Naive thymus-derived CD8-positive, alpha-beta T cell (primary cell): ENCODE measurements around the gene VARS2. TPM values are rescaled to one million over a fixed set of nuclear protein-coding genes. Genes with fewer than 3 reads are reported as not detected.

Experiments
- ATAC-seq, 2 donors: fragments of 150-1000 bp; cut with Tn5 transposase in 1 of 2; sonication (Bioruptor Pico), chemical (Tn5 transposase) in 1 of 2; 1 replicate in 1 of 2; 2 replicates in 1 of 2; pipeline ENCODE4 v1.10.0; 2021; ENCODE audit warnings: mild to moderate bottlenecking in 2 of 2, moderate library complexity in 2 of 2
- POLR2A ChIA-PET: fragments of 350-600 bp; sonication (Branson Sonifier 250); formaldehyde crosslinking; loops from one replicate; lab custom pipeline; 2021; ENCODE audit warnings: antibody characterized with exemption; lab: Charles Lee
- DNase-seq, 10 donors: peaks; one replicate each; pipeline versions ENCODE4 v3.0.0 to v3.0.0-alpha.2; 2020 to 2022
- H3K27ac Mint-ChIP-seq, 10 donors: one replicate each; pipeline ENCODE4 v1.8.0; 2020 to 2022; ENCODE audit warnings: mild to moderate bottlenecking in 10 of 10, mixed read lengths in 10 of 10, moderate library complexity in 4 of 10, inconsistent platforms in 1 of 10
- H3K27me3 Mint-ChIP-seq, 5 donors: one replicate each; pipeline ENCODE4 v1.8.0; 2021 to 2022; ENCODE audit warnings: mixed read lengths in 5 of 5
- H3K36me3 Mint-ChIP-seq, 3 donors: one replicate each; pipeline ENCODE4 v1.8.0; 2020 to 2022; ENCODE audit warnings: mixed read lengths in 3 of 3, mild to moderate bottlenecking in 2 of 3, inconsistent platforms in 1 of 3
- H3K4me1 Mint-ChIP-seq, 4 donors: one replicate each; pipeline ENCODE4 v1.8.0; 2021 to 2022; ENCODE audit warnings: mixed read lengths in 4 of 4
- H3K4me3 Mint-ChIP-seq, 10 donors: one replicate each; pipeline ENCODE4 v1.8.0; 2020 to 2022; ENCODE audit warnings: mild to moderate bottlenecking in 10 of 10, mixed read lengths in 10 of 10, moderate library complexity in 6 of 10, inconsistent platforms in 1 of 10
- H3K9me3 Mint-ChIP-seq, 9 donors: one replicate each; pipeline ENCODE4 v1.8.0; 2020 to 2022; ENCODE audit warnings: mixed read lengths in 9 of 9, mild to moderate bottlenecking in 3 of 9, inconsistent platforms in 1 of 9, moderate library complexity in 1 of 9
- polyA plus RNA-seq, 3 donors: library from polyadenylated mRNA; unstranded; fragments of 300-500 nt; fragmentation: Illumina TruSeq; gene quantifications; one replicate each; pipeline ENCODE4 v1.2.3, GENCODE V29; 2021
- total RNA-seq, 8 experiments: library from RNA in 2 of 8; stranded (reverse) in 2 of 8; gene quantifications; one replicate each; pipeline ENCODE4 v1.2.3 and lab custom pipeline; 2021 to 2026

VARS2 gene
- total and polyA plus RNA-seq, 5 experiments from 2014 or later: 14.1 to 53.7 (median 16.3) TPM

DNA sequence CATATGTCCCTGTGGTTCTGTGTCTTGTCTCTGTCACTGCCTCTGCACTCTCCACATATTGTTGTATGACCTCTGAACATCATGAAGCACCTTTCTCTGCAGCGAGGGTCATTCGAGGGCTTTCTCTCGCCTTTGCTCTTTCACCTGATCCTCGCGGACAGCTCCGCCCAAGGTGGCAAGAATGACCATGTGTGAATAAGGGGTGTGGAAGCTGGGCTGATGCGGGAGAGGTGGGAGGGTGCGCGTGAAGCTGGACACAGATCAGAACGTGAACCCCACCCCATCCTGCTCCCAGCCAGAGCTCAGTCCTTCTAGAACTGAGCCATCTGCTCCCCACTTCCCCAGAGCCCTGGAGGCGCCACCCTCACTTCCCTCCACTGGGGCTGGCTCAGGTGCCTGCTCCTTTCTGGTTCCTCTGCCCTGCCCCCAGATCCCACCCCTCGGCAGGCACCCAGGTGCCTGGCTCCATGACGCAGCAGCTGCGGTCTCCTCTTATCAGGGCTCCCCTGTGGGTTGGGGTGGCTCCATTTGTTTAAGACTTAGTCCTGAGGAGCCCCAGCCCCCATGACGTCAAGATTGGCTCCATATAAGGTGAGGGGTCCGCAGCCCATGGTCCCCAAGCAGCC lies 26.4 kb downstream of the VARS2 start, which contains the start of gene MUCL3:
TSS of gene MUCL3 (plus strand) at position 613 of the 626 bp plus-strand sequence. CDS start 27 bp downstream, outside the sequence.
- DNase-seq (no peak), ATAC-seq (no peak)
- Mint-ChIP-seq H3K27ac (peak within 1 kb of the TSS in 1 of 10 donors; percentile 41), H3K27me3 (peaks cover 25 to 63% (median 43%) of the 10 kb centered on the region in 5 donors), H3K36me3 (no peaks in the 10 kb centered on the region), H3K9me3 (no peaks in the 10 kb centered on the region), H3K4me3 (no peak within 1 kb of the TSS), H3K4me1 (peaks cover 0 to 11% (median 5%) of the 10 kb centered on the region in 4 donors)
- POLR2A ChIA-PET: no interaction called here

DNA sequence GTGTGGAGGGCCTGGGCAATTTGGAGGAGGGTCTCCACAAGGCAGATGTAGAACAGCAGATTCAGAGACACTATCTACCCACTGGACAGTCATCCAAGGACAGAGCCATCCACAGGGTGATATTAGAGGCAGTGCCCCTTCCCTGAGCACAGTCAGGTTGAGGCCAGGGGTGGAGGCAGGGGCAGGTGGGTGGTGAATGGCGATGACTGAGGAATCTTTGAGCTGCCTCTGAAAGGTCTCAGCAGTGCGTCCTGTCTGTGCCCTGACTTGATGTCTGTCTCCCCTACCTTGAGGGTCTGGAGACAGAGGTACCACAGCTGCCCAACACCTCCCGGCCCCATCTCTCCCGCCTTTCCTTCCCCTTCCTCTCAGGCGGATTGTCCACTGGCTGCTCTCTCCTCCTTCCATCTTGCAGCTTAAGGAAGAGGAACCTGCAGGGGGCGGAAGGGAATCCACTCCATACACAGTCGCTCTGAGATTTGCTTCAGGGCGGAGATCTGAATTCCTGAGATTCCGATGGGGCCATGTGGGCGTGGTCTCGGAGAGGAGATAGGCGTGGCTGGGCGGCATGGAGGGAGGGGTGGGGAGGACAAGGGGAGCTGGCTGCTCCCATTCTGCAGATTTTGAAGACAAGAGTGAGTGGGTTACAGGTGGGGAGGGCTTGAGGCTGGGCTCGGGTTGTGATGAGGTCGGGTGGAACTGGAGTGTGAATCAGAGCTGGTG lies 28.5 kb downstream of the VARS2 start:
- DNase-seq: no peak
- Mint-ChIP-seq H3K36me3 (peaks cover 0 to 2% (median 0%) of the 10 kb centered on the region in 3 donors), H3K27me3 (peaks cover 25 to 64% (median 50%) of the 10 kb centered on the region in 5 donors)

GRCh38 chr6:30944051-30944450 lies 30.0 kb downstream of the VARS2 start:
- H3K9me3 Mint-ChIP-seq: peaks cover 0 to 4% (median 0%) of the 10 kb centered on the region in 9 donors
- peaks cover 27 to 79% (median 55%) of the 10 kb centered on the region in 5 donors for H3K27me3 Mint-ChIP-seq
- no peak overlapping the region for H3K4me3 Mint-ChIP-seq
- H3K36me3 Mint-ChIP-seq: peaks cover 0 to 4% (median 2%) of the 10 kb centered on the region in 3 donors
- no peak for DNase-seq
- peaks cover 0 to 11% (median 5%) of the 10 kb centered on the region in 4 donors for H3K4me1 Mint-ChIP-seq
- no peak for ATAC-seq
- POLR2A ChIA-PET: interaction anchor here (0.6 kb wide), 1 partner anchor 410 kb away, joined by 3 read pairs; no protein-coding TSS in a partner anchor
- H3K27ac Mint-ChIP-seq: peak overlapping the region in 1 of 10 donors; percentile 70

More for the DNA sequence above, 28.5 kb downstream of the VARS2 start:
- Mint-ChIP-seq H3K9me3 (no peaks in the 10 kb centered on the region), H3K27ac (peak overlapping the region in 1 of 10 donors; percentile 72), H3K4me3 (no peak overlapping the region), H3K4me1 (peaks cover 0 to 11% (median 5%) of the 10 kb centered on the region in 4 donors)
- POLR2A ChIA-PET: no interaction called here
- no peak for ATAC-seq

- DNase-seq (no peak), ATAC-seq (no peak)
- peaks cover 26 to 83% (median 58%) of the 10 kb centered on the region in 5 donors for H3K27me3 Mint-ChIP-seq
- POLR2A ChIA-PET: interaction anchor here (1.1 kb wide), 1 partner anchor 10 kb away, joined by 4 read pairs; no protein-coding TSS in a partner anchor
- H3K9me3 Mint-ChIP-seq: peaks cover 0 to 16% (median 0%) of the 10 kb centered on the region in 9 donors
- H3K4me3 Mint-ChIP-seq: no peak overlapping the region
- H3K36me3 Mint-ChIP-seq: peaks cover 0 to 8% (median 2%) of the 10 kb centered on the region in 3 donors
- H3K4me1 Mint-ChIP-seq: peaks cover 0 to 11% (median 5%) of the 10 kb centered on the region in 4 donors
- H3K27ac Mint-ChIP-seq: no peak overlapping the region
Observed at GRCh38 chr6:30945281-30945680, 31.2 kb downstream of the VARS2 start.

GRCh38 chr6:30947231-30947630 lies 33.2 kb downstream of the VARS2 start:
- Mint-ChIP-seq H3K27ac (no peak overlapping the region), H3K4me3 (no peak overlapping the region), H3K9me3 (peaks cover 0 to 28% (median 0%) of the 10 kb centered on the region in 9 donors), H3K36me3 (peaks cover 0 to 8% (median 2%) of the 10 kb centered on the region in 3 donors), H3K27me3 (peaks cover 19 to 76% (median 60%) of the 10 kb centered on the region in 5 donors), H3K4me1 (peaks cover 0 to 10% (median 6%) of the 10 kb centered on the region in 4 donors)
- ATAC-seq (no peak), DNase-seq (no peak)
- POLR2A ChIA-PET: interaction anchor here (1.1 kb wide), 1 partner anchor 8 kb away, joined by 4 read pairs; no protein-coding TSS in a partner anchor

- Mint-ChIP-seq H3K36me3 (peaks cover 0 to 8% (median 2%) of the 10 kb centered on the region in 3 donors), H3K27ac (no peak overlapping the region), H3K4me1 (peaks cover 0 to 4% (median under 1%) of the 10 kb centered on the region in 4 donors), H3K9me3 (peaks cover 0 to 28% (median 0%) of the 10 kb centered on the region in 9 donors), H3K4me3 (no peak overlapping the region), H3K27me3 (peaks cover 9 to 60% (median 45%) of the 10 kb centered on the region in 5 donors)
- DNase-seq: no peak
- POLR2A ChIA-PET: no interaction called here
- no peak for ATAC-seq
Observed at GRCh38 chr6:30948811-30949210, 34.8 kb downstream of the VARS2 start.

GRCh38 chr6:30951907-30952469 lies 38.0 kb downstream of the VARS2 start:
- peaks cover 0 to 8% (median 0%) of the 10 kb centered on the region in 3 donors for H3K36me3 Mint-ChIP-seq
- POLR2A ChIA-PET: no interaction called here
- DNase-seq (no peak), ATAC-seq (no peak)
- peaks cover 0 to 28% (median 0%) of the 10 kb centered on the region in 9 donors for H3K9me3 Mint-ChIP-seq
- no peak overlapping the region for H3K27ac Mint-ChIP-seq
- peaks cover 0 to 45% (median 35%) of the 10 kb centered on the region in 5 donors for H3K27me3 Mint-ChIP-seq
- peaks cover 10 to 26% (median 18%) of the 10 kb centered on the region in 4 donors for H3K4me1 Mint-ChIP-seq
- H3K4me3 Mint-ChIP-seq: no peak overlapping the region

GRCh38 chr6:30954631-30955366 lies 40.8 kb downstream of the VARS2 start:
- POLR2A ChIA-PET: interaction anchor here (0.5 to 2.0 kb wide), 13 partner anchors 7 to 742 kb away, joined by 3 to 11 read pairs (median 4); partner anchors contain the start of genes GTF2H4, SFTA2, TRIM26 and TRIM39
- Mint-ChIP-seq H3K4me3 (peak overlapping the region; percentile 80 to 92 (median 86)), H3K9me3 (peaks cover 0 to 17% (median 0%) of the 10 kb centered on the region in 9 donors), H3K27me3 (peaks cover 0 to 26% (median 14%) of the 10 kb centered on the region in 5 donors), H3K27ac (peak overlapping the region; percentile 64 to 97 (median 90)), H3K36me3 (peaks cover 0 to 2% (median 0%) of the 10 kb centered on the region in 3 donors), H3K4me1 (peaks cover 10 to 28% (median 21%) of the 10 kb centered on the region in 4 donors)
- no peak for DNase-seq
- ATAC-seq: no peak

DNA sequence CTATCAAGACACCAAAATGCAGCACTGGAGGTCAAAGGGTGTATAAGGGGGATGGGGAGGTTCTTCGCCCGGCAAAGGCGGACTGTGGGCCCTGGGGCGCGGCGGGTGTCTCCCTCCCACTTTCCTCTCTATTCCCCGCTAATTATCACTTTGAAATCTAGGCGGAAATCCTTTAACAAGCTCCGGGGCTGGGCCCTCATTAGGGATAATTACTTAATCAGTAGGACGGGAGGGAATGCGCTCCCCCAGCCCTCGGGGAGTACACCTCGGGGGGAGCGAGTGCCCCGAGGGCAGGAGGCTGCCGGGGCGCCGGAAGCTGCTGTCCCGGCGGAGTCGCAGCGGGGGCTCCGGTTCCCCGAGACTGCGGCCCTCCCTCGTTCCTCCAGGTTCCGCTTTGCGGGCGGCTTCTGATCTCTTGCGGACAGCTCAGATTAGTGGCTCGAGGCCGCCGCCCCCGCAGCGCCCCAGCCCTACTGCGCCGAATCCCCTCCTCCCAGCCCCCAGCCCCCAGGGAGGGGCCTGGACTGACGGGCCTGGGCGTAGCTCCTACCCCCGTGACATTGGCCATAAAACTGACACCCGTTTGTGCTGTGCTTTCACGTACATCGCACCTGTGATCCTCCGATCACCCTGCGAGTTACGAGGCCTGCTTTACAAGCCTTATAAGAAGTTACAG lies 41.5 kb downstream of the VARS2 start:
- H3K36me3 Mint-ChIP-seq: no peaks in the 10 kb centered on the region
- H3K27me3 Mint-ChIP-seq: peaks cover 0 to 24% (median 7%) of the 10 kb centered on the region in 5 donors
- peaks cover 10 to 28% (median 21%) of the 10 kb centered on the region in 4 donors for H3K4me1 Mint-ChIP-seq
- H3K27ac Mint-ChIP-seq: peak overlapping the region; percentile 80 to 97 (median 92)
- H3K9me3 Mint-ChIP-seq: peaks cover 0 to 10% (median 0%) of the 10 kb centered on the region in 9 donors
- DNase-seq (peak; percentile 56 to 88 (median 71)), ATAC-seq (peak; percentile 90 to 93)
- POLR2A ChIA-PET: interaction anchor here (0.6 to 2.0 kb wide), 14 partner anchors 8 to 743 kb away, joined by 3 to 11 read pairs (median 4); partner anchors contain the start of genes GTF2H4, SFTA2, TRIM26 and TRIM39
- peak overlapping the region; percentile 80 to 92 (median 86) for H3K4me3 Mint-ChIP-seq

- Mint-ChIP-seq H3K27ac (peak overlapping the region in 3 of 10 donors; percentile 35 to 80 (median 41)), H3K4me3 (peak overlapping the region in 2 of 10 donors; percentile 16 to 26), H3K27me3 (peaks cover 0 to 18% (median 5%) of the 10 kb centered on the region in 5 donors), H3K36me3 (no peaks in the 10 kb centered on the region), H3K4me1 (peaks cover 6 to 30% (median 21%) of the 10 kb centered on the region in 4 donors), H3K9me3 (no peaks in the 10 kb centered on the region)
- DNase-seq (no peak), ATAC-seq (no peak)
- POLR2A ChIA-PET: no interaction called here
Observed at GRCh38 chr6:30957716-30958115, 43.7 kb downstream of the VARS2 start.
